Left ventricle myocardium superior (tissue), 1 donor: ENCODE results near the gene TTC7B. TPM values are rescaled to one million over a fixed set of nuclear protein-coding genes. Genes with fewer than 3 reads are reported as not detected.

ENCODE experiments used
- ATAC-seq: fragments of 200-7000 bp; cut with Tn5 transposase; one replicate; pipeline ENCODE4 v1.9.1; 2020; ENCODE audit warnings: mild to moderate bottlenecking, moderate library complexity
- DNase-seq: peaks from one replicate; pipeline ENCODE4 v3.0.0-alpha.2; 2020
- intact Hi-C: fragments of 100-400 bp; cut with micrococcal nuclease; formaldehyde crosslinking; loops from one replicate; pipeline ENCODE4 v1.11.0; 2022
- total RNA-seq: library from RNA; stranded (reverse); fragmentation: NEBNext Ultra II Directional; extraction: Animal tissue kit (Norgen Biotek cat#: 25700); gene quantifications from one replicate; pipeline ENCODE4 v1.2.1, GENCODE V29; 2021
- donor health status: DM: no; HTN: yes; CAD: no; lungs with severe emphysema.

Gene TTC7B
- total RNA-seq, 1 donor from 2014 or later: 72.2 TPM

DNA sequence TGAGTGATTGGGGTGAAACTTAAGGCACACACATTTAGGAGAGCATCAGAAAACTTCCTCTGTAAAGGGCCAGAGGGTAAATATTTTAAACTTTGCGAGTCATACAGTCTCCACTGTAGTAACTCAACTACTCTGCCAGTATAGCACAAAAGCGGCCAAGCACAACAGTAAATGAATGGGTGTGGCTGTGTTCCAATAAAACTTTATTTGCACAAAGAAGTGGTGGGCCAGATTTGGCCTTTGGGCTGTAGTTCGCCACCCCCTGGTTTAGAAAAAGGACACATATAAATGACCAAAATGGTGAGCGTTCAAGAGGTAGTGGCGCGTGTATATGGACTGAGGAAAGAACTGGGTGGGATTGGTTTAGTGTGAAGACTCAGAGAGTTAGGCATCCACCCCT is 309.5 kb downstream of the TTC7B start:
- DNase-seq (no peak), ATAC-seq (no peak)
- intact Hi-C loops: no loop called here

DNA sequence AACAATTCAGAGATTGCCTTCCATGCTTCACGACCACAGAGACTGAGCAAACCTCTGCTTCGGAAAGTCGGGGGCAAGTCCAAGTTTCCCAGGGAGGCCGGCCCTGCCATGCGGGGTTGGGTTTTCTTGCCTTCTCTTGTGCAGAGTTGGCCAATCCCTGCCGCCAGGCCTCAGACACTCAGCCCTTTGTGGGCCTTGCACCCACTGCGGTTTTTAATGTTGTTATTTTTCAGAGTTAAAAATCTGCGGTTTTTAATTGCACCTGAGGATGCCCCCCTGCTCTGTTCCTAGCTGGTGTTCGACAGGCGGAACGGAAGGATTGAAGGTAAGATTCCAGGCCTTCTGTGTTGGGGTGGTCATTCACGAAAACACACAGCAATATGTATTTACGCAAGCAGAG is 310.7 kb downstream of the TTC7B start:
- intact Hi-C loops: no loop called here
- DNase-seq (no peak), ATAC-seq (no peak)

DNA sequence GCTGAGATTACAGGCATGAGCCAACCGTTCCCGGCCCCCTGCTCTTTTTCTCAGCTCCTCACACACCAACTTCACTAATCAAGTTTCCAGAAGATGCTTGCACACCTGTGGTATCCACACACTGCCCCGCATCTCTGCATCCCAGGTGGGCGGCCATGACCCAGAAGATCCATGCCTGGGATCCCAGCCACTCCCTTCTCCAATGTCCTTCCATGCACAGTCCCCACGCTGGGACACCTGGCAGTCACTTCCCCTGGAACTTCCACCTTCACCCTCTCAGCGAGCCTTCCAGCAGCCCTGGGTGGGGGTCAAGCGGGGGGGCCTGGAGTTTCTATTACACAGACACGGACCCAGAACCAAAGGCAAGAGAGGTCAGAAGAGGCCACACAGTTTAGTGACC is 311.6 kb downstream of the TTC7B start:
- ATAC-seq (no peak), DNase-seq (no peak)
- intact Hi-C loops: no loop called here

- DNase-seq (peak; percentile 43), ATAC-seq (peak; percentile 31)
- intact Hi-C loops: no loop called here
These were observed 312.6 kb downstream of the TTC7B start for GRCh38 chr14:90503582-90503981.

- intact Hi-C loops: no loop called here
These were observed 313.5 kb downstream of the TTC7B start for GRCh38 chr14:90502760-90503159.

GRCh38 chr14:90500665-90501370 is 315.4 kb downstream of the TTC7B start:
- DNase-seq (no peak), ATAC-seq (peak; percentile 27)
- intact Hi-C loops: no loop called here

More at GRCh38 chr14:90502760-90503159, 313.5 kb downstream of the TTC7B start:
- DNase-seq (no peak), ATAC-seq (no peak)

DNA sequence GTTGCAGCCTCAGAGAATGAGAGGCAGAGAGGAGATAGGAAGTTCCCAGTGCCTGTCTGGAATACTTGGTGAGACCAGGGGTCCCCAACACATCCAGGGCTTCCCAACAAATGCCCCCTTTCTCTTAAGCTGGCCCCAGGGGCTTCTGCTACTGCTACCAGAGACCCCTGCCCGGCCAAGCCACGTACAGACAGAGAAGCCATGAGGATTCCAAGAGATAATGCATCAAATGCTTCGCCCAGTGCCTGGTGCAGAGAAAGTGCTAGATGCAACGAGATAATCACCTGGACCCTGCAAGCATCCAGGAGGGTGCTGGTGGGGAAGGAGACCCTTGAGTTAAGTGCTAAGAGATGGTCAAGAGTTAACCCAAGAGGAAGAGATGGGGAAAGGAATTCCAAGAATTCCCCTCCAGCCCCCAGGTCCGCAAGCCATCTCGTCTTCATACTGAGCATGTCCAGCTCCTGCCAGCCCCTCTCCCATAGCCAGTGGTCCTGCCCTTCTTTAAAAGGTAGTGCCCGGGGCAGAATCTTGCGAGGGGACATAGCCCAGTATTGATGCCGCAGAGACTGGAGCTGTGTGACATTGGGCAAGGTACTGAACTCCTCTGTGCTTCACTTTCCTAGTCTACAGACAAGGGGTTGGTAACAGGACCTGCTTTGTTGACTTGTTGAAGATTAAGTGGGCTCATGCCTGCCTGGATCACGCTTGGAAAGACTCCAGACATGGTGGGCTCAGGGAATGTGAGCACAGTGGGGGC is 316.1 kb downstream of the TTC7B start:
- DNase-seq: no peak
- intact Hi-C loops: no loop called here
- ATAC-seq: no peak

- intact Hi-C loops: no loop called here
- DNase-seq: no peak
- ATAC-seq: no peak
These were observed 317.1 kb downstream of the TTC7B start for GRCh38 chr14:90499121-90499520.

DNA sequence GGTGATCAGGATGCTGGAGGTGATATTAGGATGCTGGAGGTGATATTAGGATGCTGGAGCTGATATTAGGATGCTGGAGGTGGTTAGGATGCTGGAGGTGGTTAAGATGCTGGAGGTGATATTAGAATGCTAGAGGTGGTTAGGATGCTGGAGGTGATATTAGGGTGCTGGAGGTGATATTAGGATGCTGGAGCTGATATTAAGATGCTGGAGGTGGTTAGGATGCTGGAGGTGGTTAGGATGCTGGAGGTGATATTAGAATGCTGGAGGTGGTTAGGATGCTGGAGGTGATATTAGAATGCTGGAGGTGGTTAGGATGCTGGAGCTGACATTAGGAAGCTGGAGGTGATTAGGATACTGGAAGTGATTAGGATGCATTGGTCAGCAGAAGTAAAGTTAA is 318.0 kb downstream of the TTC7B start:
- ATAC-seq: no peak
- intact Hi-C loops: no loop called here
- DNase-seq: no peak

GRCh38 chr14:90496379-90496778 is 319.9 kb downstream of the TTC7B start:
- ATAC-seq (no peak), DNase-seq (no peak)
- intact Hi-C loops: no loop called here

GRCh38 chr14:90495357-90496276 is 320.6 kb downstream of the TTC7B start:
- intact Hi-C loops: no loop called here
- ATAC-seq (peak; percentile 43), DNase-seq (no peak)

DNA sequence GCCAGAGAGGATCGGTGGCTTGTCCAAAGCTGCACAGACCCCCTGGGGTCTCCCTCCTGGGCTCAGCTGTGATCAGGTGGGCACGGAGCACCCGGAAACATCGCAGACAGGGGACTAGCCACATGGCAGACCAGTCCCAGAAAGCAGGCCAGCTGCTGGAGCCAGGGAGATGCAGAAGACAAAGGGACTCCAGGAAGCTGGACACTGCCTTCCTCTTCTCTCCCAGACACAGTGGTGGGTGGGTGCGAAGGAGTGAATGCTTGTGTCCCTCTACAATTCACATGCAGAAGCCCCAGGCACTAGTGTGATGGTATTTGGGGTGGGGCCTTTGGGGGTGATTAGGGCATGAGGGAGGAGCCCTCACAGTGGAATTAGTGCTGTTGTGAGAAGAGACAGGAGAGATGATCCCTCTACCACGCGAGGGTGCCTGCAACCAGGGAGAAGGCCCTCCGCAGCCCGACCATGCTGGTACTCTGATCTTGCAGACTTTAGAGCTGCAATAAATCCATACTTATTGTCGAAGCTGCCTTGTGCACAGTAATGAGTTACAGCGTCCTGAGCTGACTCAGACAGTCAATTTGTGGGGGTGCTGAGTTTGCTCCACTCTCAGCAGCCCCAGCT is 324.2 kb downstream of the TTC7B start:
- ATAC-seq (peak; percentile 12), DNase-seq (no peak)
- intact Hi-C loops: no loop called here

DNA sequence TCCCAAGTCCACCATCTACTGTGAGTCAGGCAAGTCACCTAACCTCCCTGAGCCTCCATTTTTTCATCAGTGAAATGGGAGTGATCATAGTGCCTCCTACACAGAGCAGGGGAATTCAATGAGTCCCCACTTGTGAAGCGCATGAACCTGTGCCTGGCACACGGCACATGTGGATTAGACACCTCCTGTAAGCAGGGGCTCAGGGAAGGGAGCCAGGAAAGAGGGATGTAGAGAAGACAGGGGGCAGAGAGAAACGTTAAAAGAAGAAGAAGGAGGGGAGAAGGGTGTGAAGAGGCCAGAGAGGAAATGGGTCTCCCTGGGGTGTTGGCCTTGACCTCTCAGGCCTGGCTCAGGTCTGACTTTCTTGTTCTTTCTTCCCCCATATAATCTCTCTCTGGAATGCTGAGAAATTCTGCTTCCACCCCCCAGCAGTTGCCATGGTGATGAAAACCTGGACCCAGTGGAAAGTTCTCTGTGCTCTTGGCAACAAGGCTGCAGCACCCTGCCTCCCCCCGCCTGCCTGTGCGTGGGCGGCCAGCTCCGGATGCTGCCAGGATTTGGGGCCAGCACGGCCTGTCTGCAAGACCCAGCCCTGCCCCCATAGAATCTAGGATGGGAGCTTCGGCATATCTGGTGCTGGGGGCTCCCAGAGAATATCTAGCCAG is 324.9 kb downstream of the TTC7B start:
- intact Hi-C loops: no loop called here
- DNase-seq (peak; percentile 84), ATAC-seq (peak; percentile 83)

- DNase-seq (no peak), ATAC-seq (no peak)
- intact Hi-C loops: no loop called here
These were observed 325.5 kb downstream of the TTC7B start for GRCh38 chr14:90490720-90491050.

DNA sequence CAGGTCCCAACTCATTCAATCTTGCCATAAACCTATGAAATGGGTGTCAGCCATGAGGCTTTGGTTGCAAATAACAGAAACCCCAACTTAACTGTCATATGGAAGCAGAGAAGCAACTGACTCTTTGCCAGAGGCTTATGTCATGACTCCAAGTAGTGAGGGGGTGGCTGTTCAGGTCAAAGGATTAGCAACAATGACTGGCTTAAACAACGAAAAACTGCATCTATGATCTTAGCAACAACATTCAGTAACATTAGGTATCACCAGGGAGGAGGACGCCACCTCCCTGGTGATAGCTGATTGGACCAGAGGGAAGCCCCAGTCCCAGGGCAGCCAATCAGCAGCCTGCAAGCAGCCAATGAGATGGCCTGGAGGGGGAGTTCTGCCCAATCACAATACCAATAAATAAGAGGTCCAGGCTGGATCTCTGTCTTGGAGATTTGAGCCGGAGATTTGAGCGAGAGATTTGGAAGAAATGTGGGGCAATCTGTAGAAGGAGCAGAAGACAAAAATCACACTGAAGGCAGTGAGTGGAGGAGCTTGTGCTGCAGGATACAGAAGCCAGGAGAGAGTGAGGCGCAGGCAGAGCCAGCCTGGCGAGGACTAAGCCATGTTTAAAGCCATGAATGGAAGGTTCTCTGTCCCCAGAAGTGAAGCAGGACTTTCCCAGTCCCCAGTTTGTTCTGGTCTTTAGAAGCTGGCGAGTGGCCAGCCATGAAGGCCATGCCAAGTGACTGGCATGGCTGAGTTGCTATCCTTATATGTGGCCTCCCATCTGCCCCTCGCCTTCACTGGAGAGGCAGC is 326.1 kb downstream of the TTC7B start:
- ATAC-seq: no peak

GRCh38 chr14:90489306-90489705 is 326.9 kb downstream of the TTC7B start:
- ATAC-seq: no peak
- intact Hi-C loops: no loop called here

More for the DNA sequence above, 326.1 kb downstream of the TTC7B start:
- intact Hi-C loops: no loop called here
- DNase-seq: no peak

DNA sequence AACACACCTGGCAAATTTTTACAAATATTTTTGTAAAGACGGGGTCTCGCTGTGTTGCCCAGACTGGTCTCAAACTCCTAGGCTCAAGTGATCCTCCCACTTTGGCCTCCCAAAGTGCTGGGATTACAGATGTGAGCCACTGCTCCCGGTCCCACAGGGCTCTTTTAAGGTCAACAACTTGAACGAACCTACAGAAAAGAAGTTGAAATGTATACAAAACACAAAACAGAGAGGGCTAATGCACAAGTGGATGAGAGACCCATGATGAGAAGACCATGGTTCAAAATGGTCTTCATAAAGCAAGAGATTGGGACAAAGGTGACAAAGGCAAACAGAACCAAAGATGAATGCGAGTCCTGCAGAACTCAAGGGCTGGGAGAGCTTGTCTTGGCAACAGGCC is 328.0 kb downstream of the TTC7B start:
- intact Hi-C loops: no loop called here
- no peak for ATAC-seq

More at GRCh38 chr14:90489306-90489705, 326.9 kb downstream of the TTC7B start:
- DNase-seq: no peak

DNA sequence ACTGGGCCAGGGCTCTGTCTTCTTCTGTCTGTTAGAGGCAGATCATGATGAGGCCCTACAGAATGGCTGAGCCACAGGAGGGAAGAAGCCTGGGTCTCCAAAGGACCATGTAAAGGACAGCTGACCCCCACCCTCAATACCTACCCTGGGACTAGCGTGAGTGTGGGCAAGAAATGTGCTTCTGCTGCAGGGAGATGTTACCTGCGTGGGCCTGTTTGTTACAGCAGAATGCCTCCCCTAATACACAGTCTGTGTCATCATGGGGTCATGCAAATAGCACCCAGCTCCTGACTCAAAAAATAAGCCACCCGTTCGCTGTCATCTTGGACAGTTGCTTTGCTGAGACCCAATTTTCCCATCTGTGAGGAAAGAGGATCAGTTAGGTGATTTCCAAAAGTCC is 328.8 kb downstream of the TTC7B start:
- no peak for ATAC-seq
- intact Hi-C loops: no loop called here
- DNase-seq: no peak

More for the DNA sequence above, 328.0 kb downstream of the TTC7B start:
- DNase-seq: no peak
